Prostate gland (tissue), 2 donors: ENCODE data around the gene CRIP1. TPM values are rescaled to one million over a fixed set of nuclear protein-coding genes. Genes with fewer than 3 reads are reported as not detected.

Source experiments
- DNase-seq: peaks from one replicate; pipeline ENCODE4 v3.0.0-alpha.2; 2019; ENCODE audit warnings: low spot score
- H3K27ac ChIP-seq, 2 donors: fragments of 200-600 bp; sonication (generic); 2 replicates each; pipeline ENCODE4 v1.5.1; 2017 to 2019
- H3K27me3 ChIP-seq: fragments of 200-600 bp; sonication (generic); replicated peaks from 2 replicates; pipeline ENCODE4 v1.5.1; 2019; ENCODE audit not compliant: insufficient read depth
- H3K36me3 ChIP-seq, 2 donors: fragments of 200-600 bp; sonication (generic); 1 replicate in 1 of 2; 2 replicates in 1 of 2; pipeline versions ENCODE4 v1.5.1 to v1.8.1; 2017 to 2019
- H3K4me1 ChIP-seq: fragments of 200-600 bp; sonication (generic); replicated peaks from 2 replicates; pipeline ENCODE4 v1.5.1; 2019
- H3K4me3 ChIP-seq, 2 donors: fragments of 200-600 bp; sonication (generic); 2 replicates each; pipeline ENCODE4 v1.5.1; 2017 to 2019
- H3K9me3 ChIP-seq: fragments of 200-600 bp; sonication (generic); 2 replicates; pipeline ENCODE4 v1.5.1; 2017
- CTCF ChIP-seq, 4 experiments: fragments of 200-600 bp in 2 of 4; fragments of 450-650 bp in 2 of 4; sonication (generic) in 2 of 4; IDR thresholded peaks; 1 replicate in 3 of 4; 2 replicates in 1 of 4; pipeline ENCODE4 v1.5.1; 2016 to 2019; ENCODE audit warnings: antibody characterized with exemption in 4 of 4, mild to moderate bottlenecking in 2 of 4, moderate library complexity in 2 of 4
- POLR2A ChIP-seq: fragments of 450-650 bp; IDR thresholded peaks from one replicate; pipeline ENCODE4 v1.6.1; 2016; ENCODE audit warnings: antibody characterized with exemption, mild to moderate bottlenecking
- POLR2AphosphoS5 ChIP-seq: sonication (generic); formaldehyde crosslinking; IDR thresholded peaks from one replicate; pipeline ENCODE4 v1.6.1; 2017; ENCODE audit warnings: antibody characterized with exemption
- WGBS: methylation state at CpG from one replicate; pipeline ENCODE4 v1.1.5; 2018; 5-methylcytosine and 5-hydroxymethylcytosine counted together
- intact Hi-C: fragments of 100-400 bp; cut with DNase I; formaldehyde crosslinking; loops from one replicate; pipeline ENCODE4 v1.14.2; 2022
- total RNA-seq, 2 donors: library from RNA; depleted of rRNA; stranded (reverse); fragments of >200 nt; gene quantifications; one replicate each; pipeline ENCODE4 v1.1.0, GENCODE V29; 2016

The CRIP1 gene
- total RNA-seq, 2 donors from 2014 or later: 4.2 to 22.0 TPM

GRCh38 chr14:105477660-105478397 is 8.9 kb upstream of the CRIP1 start:
- Histone ChIP-seq H3K4me1 (peaks cover 40% of the 10 kb centered on the region), H3K27me3 (no peaks in the 10 kb centered on the region), H3K27ac (no peak overlapping the region), H3K9me3 (no peaks in the 10 kb centered on the region), H3K36me3 (no peaks in the 10 kb centered on the region), H3K4me3 (no peak overlapping the region)
- DNase-seq: no peak
- intact Hi-C loops: no loop called here
- 53% methylated on average over 47 of the region's 56 CpGs for WGBS
- TF ChIP-seq POLR2AphosphoS5 (no peak), CTCF (IDR thresholded peaks at IDR 0.05) (no peak), POLR2A (no peak)

GRCh38 chr14:105478398-105479251 is 8.1 kb upstream of the CRIP1 start:
- WGBS: 63% methylated on average over 24 of the region's 81 CpGs
- DNase-seq: no peak
- TF ChIP-seq POLR2AphosphoS5 (no peak), POLR2A (no peak), CTCF (IDR thresholded peaks at IDR 0.05) (no peak)
- H3K27ac ChIP-seq: no peak overlapping the region
- H3K9me3 ChIP-seq: no peaks in the 10 kb centered on the region
- no peak overlapping the region for H3K4me3 ChIP-seq
- H3K36me3 ChIP-seq: no peaks in the 10 kb centered on the region
- intact Hi-C loops: no loop called here
- no peaks in the 10 kb centered on the region for H3K27me3 ChIP-seq
- H3K4me1 ChIP-seq: peaks cover 40% of the 10 kb centered on the region

- intact Hi-C loops: loop anchor here (5.0 kb wide), 1 partner anchor 162 kb away; no protein-coding TSS in a partner anchor
- Histone ChIP-seq H3K9me3 (no peaks in the 10 kb centered on the region), H3K27me3 (no peaks in the 10 kb centered on the region), H3K4me1 (peaks cover 39% of the 10 kb centered on the region), H3K27ac (no peak overlapping the region), H3K4me3 (no peak overlapping the region), H3K36me3 (no peaks in the 10 kb centered on the region)
- 77% methylated on average over 34 of the region's 34 CpGs for WGBS
- no peak for TF ChIP-seq POLR2AphosphoS5
- TF ChIP-seq CTCF (IDR thresholded peaks at IDR 0.05): no peak
- no peak for TF ChIP-seq POLR2A
- no peak for DNase-seq
These were observed 7.1 kb upstream of the CRIP1 start for GRCh38 chr14:105479431-105480158.

- Histone ChIP-seq H3K9me3 (no peaks in the 10 kb centered on the region), H3K4me1 (peaks cover 39% of the 10 kb centered on the region), H3K27ac (peak overlapping the region; percentile 78 to 81), H3K4me3 (no peak overlapping the region), H3K36me3 (no peaks in the 10 kb centered on the region), H3K27me3 (no peaks in the 10 kb centered on the region)
- no peak for DNase-seq
- 72% methylated on average over 15 of the region's 15 CpGs for WGBS
- intact Hi-C loops: loop anchor here (5.0 kb wide), 1 partner anchor 163 kb away; no protein-coding TSS in a partner anchor
- no peak for TF ChIP-seq POLR2AphosphoS5
- TF ChIP-seq POLR2A: no peak
- TF ChIP-seq CTCF (IDR thresholded peaks at IDR 0.05): no peak
These were observed 6.4 kb upstream of the CRIP1 start for GRCh38 chr14:105480199-105480746.
